Endothelial cell of umbilical vein (primary cell): ENCODE measurements around the gene DNAJC11. TPM values are rescaled to one million over a fixed set of nuclear protein-coding genes. Genes with fewer than 3 reads are reported as not detected.

Experiments
- BruUV-seq: library from RNA; stranded (reverse); fragments of 400-500 nt; replicated peaks from 2 replicates; lab custom pipeline; 2021; lab: Mats Ljungman, UMichigan
- CTCF ChIA-PET: fragments of 300-600, 350-600 bp; sonication (Branson Sonifier 250); formaldehyde crosslinking; loops from one replicate; lab custom pipeline; 2021; ENCODE audit warnings: antibody characterized with exemption, inconsistent platforms; lab: Charles Lee
- POLR2A ChIA-PET: fragments of 300-600, 350-600 bp; sonication (Branson Sonifier 250); formaldehyde crosslinking; loops from one replicate; lab custom pipeline; 2021; ENCODE audit warnings: antibody characterized with exemption, inconsistent platforms; lab: Charles Lee
- DNase-seq: peaks from one replicate; pipeline ENCODE4 v3.0.0-alpha.2; 2011; ENCODE audit warnings: low read depth, low spot score
- FAIRE-seq: peaks from 2 replicates; lab custom pipeline; 2011; peaks lifted over from hg19 to GRCh38; lab: Jason Lieb, UNC
- H2AFZ ChIP-seq: 2 replicates; pipeline ENCODE4 v1.6.0; 2012; ENCODE audit warnings: low read depth, low read length, control low read depth, inconsistent platforms
- H3K27ac ChIP-seq: 2 replicates; pipeline ENCODE4 v1.5.1; 2011; ENCODE audit warnings: low read depth, mild to moderate bottlenecking, control low read depth, low read length, moderate library complexity; ENCODE audit not compliant: insufficient read depth
- H3K27me3 ChIP-seq, 2 experiments: 2 replicates each; pipeline versions ENCODE4 v1.6.0 to v1.6.1; 2011; ENCODE audit warnings: low read length in 2 of 2, mixed read lengths in 1 of 2; ENCODE audit not compliant: control insufficient read depth in 2 of 2, insufficient read depth in 2 of 2
- H3K36me3 ChIP-seq, 2 experiments: 2 replicates in 1 of 2; 3 replicates in 1 of 2; pipeline ENCODE4 v1.5.1; 2011; ENCODE audit warnings: low read length in 2 of 2, mild to moderate bottlenecking in 1 of 2, moderate library complexity in 1 of 2; ENCODE audit not compliant: control insufficient read depth in 2 of 2, insufficient read depth in 2 of 2; ENCODE audit errors: extremely low read depth in 1 of 2
- H3K4me1 ChIP-seq: 3 replicates; pipeline ENCODE4 v1.5.1; 2011; ENCODE audit warnings: mild to moderate bottlenecking, low read length; ENCODE audit not compliant: control insufficient read depth, insufficient read depth; ENCODE audit errors: extremely low read depth
- H3K4me2 ChIP-seq: 2 replicates; pipeline ENCODE4 v1.6.1; 2011; ENCODE audit warnings: low read length, control low read depth, mixed read lengths; ENCODE audit not compliant: insufficient read depth
- H3K4me3 ChIP-seq, 3 experiments: fragments of 200-600 bp in 1 of 3; sonication (generic), shearing (Covaris generic) in 1 of 3; replicated peaks in 1 of 3; 2 replicates each; pipeline ENCODE4 v1.5.1; 2011 to 2016; ENCODE audit warnings: control low read depth in 3 of 3, low read length in 3 of 3, mild to moderate bottlenecking in 2 of 3, inconsistent platforms in 1 of 3, low read depth in 1 of 3, moderate library complexity in 1 of 3; ENCODE audit not compliant: insufficient read depth in 1 of 3
- H3K79me2 ChIP-seq: 2 replicates; pipeline ENCODE4 v1.6.0; 2012; ENCODE audit warnings: low read length, inconsistent platforms; ENCODE audit not compliant: control insufficient read depth, insufficient read depth
- H3K9ac ChIP-seq: replicated peaks from 2 replicates; pipeline ENCODE3; 2011; ENCODE audit warnings: low read length, control low read depth; ENCODE audit not compliant: insufficient read depth; ENCODE audit errors: extremely low read depth
- H3K9me1 ChIP-seq: replicated peaks from 3 replicates; pipeline ENCODE4 v1.6.0; 2011; ENCODE audit warnings: mild to moderate bottlenecking, low read length; ENCODE audit not compliant: control insufficient read depth, insufficient read depth; ENCODE audit errors: extremely low read depth
- H3K9me3 ChIP-seq: replicated peaks from 2 replicates; pipeline ENCODE4 v1.5.1; 2012; ENCODE audit warnings: low read length, inconsistent platforms; ENCODE audit not compliant: control insufficient read depth, insufficient read depth
- H4K20me1 ChIP-seq: replicated peaks from 2 replicates; pipeline ENCODE3; 2011; ENCODE audit warnings: mild to moderate bottlenecking, low read length; ENCODE audit not compliant: control insufficient read depth, insufficient read depth; ENCODE audit errors: extremely low read depth
- CTCF ChIP-seq, 2 donors: IDR thresholded peaks; 1 replicate in 1 of 2; 2 replicates in 1 of 2; pipeline ENCODE4 v1.5.1; 2011; ENCODE audit warnings: low read length in 2 of 2, mild to moderate bottlenecking in 2 of 2, moderate library complexity in 2 of 2, control low read depth in 1 of 2, inconsistent platforms in 1 of 2, low read depth in 1 of 2; ENCODE audit not compliant: insufficient read depth in 1 of 2; ENCODE audit errors: extremely low read depth in 1 of 2
- EZH2 ChIP-seq: IDR thresholded peaks from 2 replicates; pipeline ENCODE4 v1.6.1; 2012; ENCODE audit warnings: borderline replicate concordance, low read depth, mild to moderate bottlenecking, moderate library complexity, low read length, inconsistent platforms; ENCODE audit not compliant: severe bottlenecking
- FOS ChIP-seq: IDR thresholded peaks from 2 replicates; pipeline ENCODE4 v1.6.1; 2011; ENCODE audit warnings: mild to moderate bottlenecking, low read length, moderate library complexity, borderline replicate concordance; ENCODE audit not compliant: insufficient read depth
- GATA2 ChIP-seq: IDR thresholded peaks from 2 replicates; pipeline ENCODE4 v1.7.0; 2011; ENCODE audit warnings: low read depth, mild to moderate bottlenecking, moderate library complexity, mixed read lengths, low read length; ENCODE audit not compliant: insufficient read length, insufficient read depth
- JUN ChIP-seq: IDR thresholded peaks from 2 replicates; pipeline ENCODE4 v1.6.1; 2011; ENCODE audit warnings: borderline replicate concordance, low read depth; ENCODE audit not compliant: insufficient read length, insufficient read depth
- MAX ChIP-seq: IDR thresholded peaks from 2 replicates; pipeline ENCODE4 v1.6.1; 2011; ENCODE audit not compliant: insufficient read depth, insufficient read length
- MYC ChIP-seq: IDR thresholded peaks from one replicate; pipeline ENCODE4 v1.6.1; 2011; ENCODE audit warnings: mild to moderate bottlenecking, low read depth, low read length
- POLR2A ChIP-seq: IDR thresholded peaks from 2 replicates; pipeline ENCODE4 v1.6.1; 2012; ENCODE audit warnings: low read depth, mild to moderate bottlenecking, control low read depth, low read length
- POLR2AphosphoS5 ChIP-seq: IDR thresholded peaks from 2 replicates; pipeline ENCODE4 v1.6.1; 2012; ENCODE audit warnings: low read depth, mild to moderate bottlenecking, control low read depth, low read length, moderate library complexity; ENCODE audit not compliant: insufficient read depth
- dilution Hi-C: fragments of 300-500 bp; cut with MboI; formaldehyde crosslinking; loops from one replicate; pipeline ENCODE4 v1.15.0; 2019; ENCODE audit warnings: low sequenced_read_pairs; ENCODE audit not compliant: extremely low pct_ligation_motif_present
- intact Hi-C: fragments of 100-400 bp; cut with micrococcal nuclease; formaldehyde crosslinking; loops from one replicate; pipeline ENCODE4 v1.10.0; 2022
- polyA plus RNA-seq, 4 experiments: library from polyadenylated mRNA; depleted of rRNA in 3 of 4; stranded (reverse) in 3 of 4; unstranded in 1 of 4; fragments of >200 nt; gene quantifications; 2 replicates each; pipeline versions ENCODE4 v1.2.1 to v1.2.3, GENCODE V29; 2011 to 2012; ENCODE audit warnings: missing spikeins in 1 of 4
- total RNA-seq: library from RNA; stranded (reverse); gene quantifications from 2 replicates; pipeline ENCODE4 v1.2.3, GENCODE V29; 2021

Gene DNAJC11
- total and polyA plus RNA-seq, 2 donors (not counting 3 experiments of a cell fraction or from before 2014, with no cell fraction given), result 31.1 to 64.3 TPM

- no peaks in the 10 kb centered on the region for H3K9me1 ChIP-seq
- no peaks in the 10 kb centered on the region for H4K20me1 ChIP-seq
- BruUV-seq, result no TSS peak
- TF ChIP-seq FOS (no peak), CTCF (IDR thresholded peaks at IDR 0.05; ENCODE audit: extremely low read depth in 1 of 2, insufficient read depth in 1 of 2, low read depth in 1 of 2, low read length in 2 of 2) (no peak), POLR2AphosphoS5 (no peak), MAX (no peak), JUN (no peak), EZH2 (no peak), POLR2A (no peak), MYC (no peak), GATA2 (no peak)
- no peak overlapping the region for H2AFZ ChIP-seq
- no peak overlapping the region for H3K27ac ChIP-seq
- DNase-seq (no peak), FAIRE-seq (no peak)
- H3K9me3 ChIP-seq, result no peaks in the 10 kb centered on the region
- no peak overlapping the region for H3K9ac ChIP-seq
- ChIA-PET POLR2A (no interaction called here), CTCF (no interaction called here)
- H3K4me1 ChIP-seq, result peaks cover 4% of the 10 kb centered on the region
- no peaks in the 10 kb centered on the region for H3K27me3 ChIP-seq
- no peak overlapping the region for H3K4me2 ChIP-seq
- peaks cover 5% of the 10 kb centered on the region for H3K79me2 ChIP-seq
- peaks cover 0 to 14% of the 10 kb centered on the region in 2 experiments for H3K36me3 ChIP-seq
- H3K4me3 ChIP-seq, result no peak overlapping the region
- dilution Hi-C loops (no loop called here), intact Hi-C loops (no loop called here)
These were observed 115.8 kb downstream of the DNAJC11 start for GRCh38 chr1:6585841-6586240.
